Heart left ventricle (tissue), 16 donors: ENCODE data around the gene SUSD4. TPM values are rescaled to one million over a fixed set of nuclear protein-coding genes. Genes with fewer than 3 reads are reported as not detected.
A peak's percentile ranks its signal among the peaks of the same experiment; 100 is the strongest.
"Not testable (repeated sequence)": the region's sequence is repeated elsewhere in the genome, so short reads cannot be mapped to it uniquely, and the experiment has no call there.

Experiments
- ATAC-seq, 4 donors: fragments of 200-7000 bp; cut with Tn5 transposase; one replicate each; pipeline ENCODE4 v1.9.1; 2020 to 2022; ENCODE audit warnings: moderate library complexity in 4 of 4, mild to moderate bottlenecking in 3 of 4, moderate number of reproducible peaks in 1 of 4
- DNase-seq, 5 donors: peaks; one replicate each; pipeline ENCODE4 v3.0.0-alpha.2; 2020
- H3K27ac ChIP-seq, 12 donors: fragments of 200-600 bp; sonication (generic) in 4 of 12; one replicate each; pipeline versions ENCODE4 v1.5.0 to v1.8.0; 2016 to 2022; ENCODE audit warnings: mild to moderate bottlenecking in 2 of 12
- H3K27me3 ChIP-seq, 9 donors: fragments of 200-600 bp; sonication (generic) in 2 of 9; one replicate each; pipeline versions ENCODE4 v1.5.1 to v1.8.0; 2016 to 2022; ENCODE audit warnings: mild to moderate bottlenecking in 3 of 9
- H3K36me3 ChIP-seq, 9 donors: fragments of 200-600 bp; sonication (generic) in 2 of 9; one replicate each; pipeline versions ENCODE4 v1.5.0 to v1.8.0; 2018 to 2022; ENCODE audit warnings: mild to moderate bottlenecking in 2 of 9
- H3K4me1 ChIP-seq, 12 donors: fragments of 200-600 bp; sonication (generic) in 4 of 12; one replicate each; pipeline versions ENCODE4 v1.5.0 to v1.8.0; 2016 to 2022; ENCODE audit warnings: mild to moderate bottlenecking in 3 of 12
- H3K4me3 ChIP-seq, 12 donors: fragments of 200-600 bp; sonication (generic) in 4 of 12; one replicate each; pipeline versions ENCODE4 v1.5.0 to v1.8.0; 2017 to 2022; ENCODE audit warnings: mild to moderate bottlenecking in 9 of 12, moderate library complexity in 4 of 12
- H3K9me3 ChIP-seq, 12 donors: fragments of 200-600 bp; sonication (generic) in 4 of 12; one replicate each; pipeline versions ENCODE4 v1.5.0 to v1.8.0; 2016 to 2022; ENCODE audit warnings: mild to moderate bottlenecking in 1 of 12
- POLR2A ChIP-seq, 2 donors: fragments of 450-650 bp; IDR thresholded peaks; one replicate each; pipeline ENCODE4 v1.6.1; 2017; ENCODE audit warnings: antibody characterized with exemption in 2 of 2, mild to moderate bottlenecking in 2 of 2, moderate library complexity in 2 of 2
- WGBS, 4 donors: extraction: QIAGEN DNeasy Blood & Tissue Kit in 2 of 4; methylation state at CpG; one replicate each; pipeline versions ENCODE4 v1.1.5 to v1.1.7; 2013 to 2018; 5-methylcytosine and 5-hydroxymethylcytosine counted together
- intact Hi-C, 10 donors: fragments of 100-400 bp; cut with DNase I; formaldehyde crosslinking; loops; one replicate each; pipeline versions ENCODE4 v1.11.1 to v1.14.2; 2022
- polyA plus RNA-seq, 2 donors: library from polyadenylated mRNA; stranded (reverse); fragments of 200-250 nt; gene quantifications; one replicate each; pipeline ENCODE4 v1.2.3, GENCODE V29; 2013
- total RNA-seq, 9 donors: library from RNA; depleted of rRNA in 2 of 9; stranded (reverse); fragments of >200 nt in 2 of 9; fragmentation: NEBNext Ultra II Directional in 3 of 9; extraction: Animal tissue kit (Norgen Biotek cat#: 25700) in 3 of 9; gene quantifications; one replicate each; pipeline versions ENCODE4 v1.1.0 to v1.2.4, GENCODE V29; 2016 to 2023
- TF ChIP-seq, protein P1 (sequence below), 12 donors: fragments of 200-600 bp; sonication (generic) in 4 of 12; IDR thresholded peaks; one replicate each; pipeline versions ENCODE4 v1.5.0 to v1.8.0; 2018 to 2022; ENCODE audit warnings: antibody characterized with exemption in 12 of 12, mild to moderate bottlenecking in 5 of 12
- donor health status: ischemic (EF 13 %, LVEDD 7.1; RV severe dilation, severe dysfunction).
- donor health status: healthy with polysubstance abuse.
- donor health status: DM: no; HTN: yes; CAD: no.
- donor health status: DM: no; HTN: no; CAD: no.
- donor health status: ischemic (EF 25% LVEDD 6.9; RV normal size, moderate dysfunction).
- donor health status: ischemic (EF 25% LVEDD 5.7; RV mildly dilated, moderate dysfunction).
- donor health status: healthy.
- donor health status: DM: yes; HTN: yes; CAD: no.
- donor health status: ischemic (EF 35%, LVEDD 5.7; RV mildly dilated, moderate dysfunction).
- donor health status: nonischemic (EF 11% LVEDD 7.7; RV severe dilation, severe dysfunction).
- donor health status: DM: yes; HTN: yes; CAD: no.
- donor health status: PGD.
- donor health status: ischemic (EF 29% LVEDD 5.4; RV normal size, mild dysfunction).
- donor health status: nonischemic (EF 23%, LVEDD 6.1; RV moderate dilation, normal function).

Gene SUSD4
- total and polyA plus RNA-seq, 11 donors = 0.40 to 27.2 (median 2.4) TPM

DNA sequence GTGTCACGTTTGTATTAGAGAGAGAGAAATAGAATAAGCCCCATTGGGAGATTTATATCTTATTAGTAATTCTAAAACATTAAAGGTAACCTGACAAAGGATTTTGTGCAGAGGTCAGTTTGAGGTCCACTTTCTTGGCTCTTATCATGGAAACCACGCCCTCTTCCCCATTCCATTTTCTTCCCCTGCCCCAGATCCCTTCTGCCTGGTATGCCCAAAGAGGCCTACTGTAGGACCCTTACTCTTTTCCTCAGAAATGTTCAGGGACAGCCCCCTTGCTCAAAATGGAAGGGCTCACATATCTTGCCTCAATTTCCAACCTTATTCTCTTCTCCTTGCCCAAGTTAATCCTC is 38.8 kb upstream of the SUSD4 start:
- no peak for ATAC-seq

DNA sequence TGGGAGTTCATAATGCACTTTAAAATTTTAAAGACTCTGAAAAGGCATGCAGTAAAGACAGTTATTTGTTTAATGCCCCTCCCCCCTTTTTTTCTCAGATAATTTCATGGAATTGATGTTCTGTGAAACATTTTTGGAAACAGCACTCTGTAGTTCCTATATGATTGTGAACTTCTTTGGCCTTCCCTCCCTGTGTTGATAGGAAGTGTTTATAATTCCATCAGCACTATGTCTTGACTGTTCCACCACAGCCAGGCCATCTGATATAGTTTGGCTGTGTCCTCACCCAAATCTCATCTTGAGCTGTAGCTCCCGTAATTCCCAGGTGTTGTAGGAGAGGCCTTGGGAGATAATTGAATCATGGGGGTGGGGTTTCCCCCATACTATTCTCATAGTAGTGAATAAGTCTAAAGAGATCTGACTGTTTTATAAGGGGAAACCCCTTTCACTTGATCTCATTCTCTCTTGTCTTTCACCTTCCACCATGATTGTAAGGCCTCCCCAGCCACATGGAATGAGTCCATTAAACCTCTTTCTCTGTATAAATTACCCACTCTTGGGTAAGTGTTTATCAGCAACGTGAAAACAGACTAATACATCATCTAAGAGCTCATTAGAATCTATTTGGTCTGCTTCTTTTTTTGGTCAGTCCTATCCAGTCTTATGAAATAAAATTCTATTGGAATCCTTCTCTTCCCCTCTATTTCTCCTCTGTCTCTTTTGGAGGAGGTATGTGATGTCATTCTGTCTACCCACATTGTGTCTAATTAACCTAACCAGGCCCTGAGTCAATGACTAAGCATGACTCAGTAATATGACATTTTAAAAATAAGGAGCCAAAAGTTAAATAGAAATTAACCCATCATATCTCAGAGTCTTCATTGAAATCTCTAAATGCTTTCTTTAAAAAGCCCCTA is 38.2 kb upstream of the SUSD4 start:
- TF ChIP-seq, protein P1, sequence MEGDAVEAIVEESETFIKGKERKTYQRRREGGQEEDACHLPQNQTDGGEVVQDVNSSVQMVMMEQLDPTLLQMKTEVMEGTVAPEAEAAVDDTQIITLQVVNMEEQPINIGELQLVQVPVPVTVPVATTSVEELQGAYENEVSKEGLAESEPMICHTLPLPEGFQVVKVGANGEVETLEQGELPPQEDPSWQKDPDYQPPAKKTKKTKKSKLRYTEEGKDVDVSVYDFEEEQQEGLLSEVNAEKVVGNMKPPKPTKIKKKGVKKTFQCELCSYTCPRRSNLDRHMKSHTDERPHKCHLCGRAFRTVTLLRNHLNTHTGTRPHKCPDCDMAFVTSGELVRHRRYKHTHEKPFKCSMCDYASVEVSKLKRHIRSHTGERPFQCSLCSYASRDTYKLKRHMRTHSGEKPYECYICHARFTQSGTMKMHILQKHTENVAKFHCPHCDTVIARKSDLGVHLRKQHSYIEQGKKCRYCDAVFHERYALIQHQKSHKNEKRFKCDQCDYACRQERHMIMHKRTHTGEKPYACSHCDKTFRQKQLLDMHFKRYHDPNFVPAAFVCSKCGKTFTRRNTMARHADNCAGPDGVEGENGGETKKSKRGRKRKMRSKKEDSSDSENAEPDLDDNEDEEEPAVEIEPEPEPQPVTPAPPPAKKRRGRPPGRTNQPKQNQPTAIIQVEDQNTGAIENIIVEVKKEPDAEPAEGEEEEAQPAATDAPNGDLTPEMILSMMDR (IDR thresholded peaks at IDR 0.05) = no peak
- TF ChIP-seq POLR2A (IDR thresholded peaks at IDR 0.05) = no peak
- Histone ChIP-seq H3K27me3 (no peaks in the 10 kb centered on the region), H3K27ac (no peak overlapping the region), H3K36me3 (no peaks in the 10 kb centered on the region), H3K9me3 (peaks cover 0 to 11% (median 0%) of the 10 kb centered on the region in 12 donors), H3K4me1 (peaks cover 0 to 8% (median 0%) of the 10 kb centered on the region in 12 donors), H3K4me3 (no peak overlapping the region)
- peak in 1 of 4 donors; percentile 72 for ATAC-seq
- intact Hi-C loops = no loop called here
- DNase-seq = no peak
- WGBS, 4 donors = 72 to 82% (median 73%) methylated on average over 2 of the region's 2 CpGs

More for the DNA sequence above, 38.8 kb upstream of the SUSD4 start:
- TF ChIP-seq, protein P1 (IDR thresholded peaks at IDR 0.05) = no peak
- TF ChIP-seq POLR2A (IDR thresholded peaks at IDR 0.05) = no peak
- intact Hi-C loops = no loop called here
- H3K27me3 ChIP-seq = no peaks in the 10 kb centered on the region
- WGBS, 4 donors = 67 to 86% (median 76%) methylated on average over 2 of the region's 2 CpGs
- DNase-seq = no peak
- peaks cover 0 to 11% (median 0%) of the 10 kb centered on the region in 12 donors for H3K9me3 ChIP-seq
- H3K27ac ChIP-seq = no peak overlapping the region
- H3K4me1 ChIP-seq = peaks cover 0 to 8% (median 0%) of the 10 kb centered on the region in 12 donors
- H3K4me3 ChIP-seq = no peak overlapping the region
- no peaks in the 10 kb centered on the region for H3K36me3 ChIP-seq

DNA sequence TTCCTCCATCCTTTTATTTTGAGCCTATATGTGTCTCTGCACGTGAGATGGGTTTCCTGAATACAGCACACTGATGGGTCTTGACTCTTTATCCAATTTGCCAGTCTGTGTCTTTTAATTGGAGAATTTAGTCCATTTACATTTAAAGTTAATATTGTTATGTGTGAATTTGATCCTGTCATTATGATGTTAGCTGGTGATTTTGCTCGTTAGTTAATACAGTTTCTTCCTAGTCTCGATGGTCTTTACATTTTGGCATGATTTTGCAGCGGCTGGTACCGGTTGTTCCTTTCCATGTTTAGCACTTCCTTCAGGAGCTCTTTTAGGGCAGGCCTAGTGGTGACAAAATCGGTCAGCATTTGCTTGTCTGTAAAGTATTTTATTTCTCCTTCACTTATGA is 35.4 kb upstream of the SUSD4 start:
- ATAC-seq, intact Hi-C loops, H3K27me3 ChIP-seq, H3K27ac ChIP-seq, H3K36me3 ChIP-seq, H3K4me1 ChIP-seq, DNase-seq, H3K4me3 ChIP-seq, H3K9me3 ChIP-seq: not testable (repeated sequence)
- 80 to 95% (median 93%) methylated on average over 3 to 4 of the region's 6 CpGs; no CpG with 5 or more reads in 1 of the 4 donors for WGBS, 4 donors

DNA sequence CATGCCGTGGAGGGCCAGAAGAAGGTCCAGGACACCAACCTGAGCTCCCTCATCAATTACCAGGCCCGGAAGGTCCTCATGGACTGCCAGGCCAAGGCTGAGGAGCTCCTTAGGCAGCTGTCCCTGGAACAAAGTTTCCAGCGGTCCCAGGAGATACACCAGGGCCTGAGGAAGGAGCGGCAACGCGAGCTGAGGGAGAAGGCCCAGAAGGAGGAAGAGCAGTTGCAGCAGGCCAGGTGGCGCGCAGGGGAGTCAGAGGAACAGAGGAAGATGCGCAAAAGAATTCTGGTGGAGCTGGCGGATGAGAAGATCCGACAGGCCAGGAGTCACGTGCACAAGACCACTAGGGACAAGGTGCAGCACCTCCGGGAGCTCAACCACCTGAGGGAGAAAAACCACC is 30.7 kb upstream of the SUSD4 start:
- peak in 1 of 4 donors; percentile 27 for ATAC-seq
- H3K9me3 ChIP-seq = peaks cover 0 to 3% (median 0%) of the 10 kb centered on the region in 12 donors
- intact Hi-C loops = no loop called here
- no peak overlapping the region for H3K4me3 ChIP-seq
- 91 to 94% (median 92%) methylated on average over 13 of the region's 13 CpGs for WGBS, 4 donors
- H3K27ac ChIP-seq = no peak overlapping the region
- DNase-seq = no peak
- no peak for TF ChIP-seq POLR2A (IDR thresholded peaks at IDR 0.05)
- TF ChIP-seq, protein P1 (IDR thresholded peaks at IDR 0.05) = no peak
- H3K27me3 ChIP-seq = peaks cover 0 to 44% (median 20%) of the 10 kb centered on the region in 9 donors
- H3K4me1 ChIP-seq = peaks cover 0 to 9% (median 0%) of the 10 kb centered on the region in 12 donors
- H3K36me3 ChIP-seq = no peaks in the 10 kb centered on the region
